Coronary artery (tissue), 2 donors: ENCODE data around the gene ACYP2.

Source experiments
- DNase-seq: peaks from one replicate; pipeline ENCODE4 v3.0.0-alpha.2; 2017; ENCODE audit warnings: low spot score
- H3K27ac ChIP-seq, 2 donors: fragments of 200-600 bp; sonication (generic); one replicate each; pipeline ENCODE4 v1.5.1; 2016 to 2019
- H3K4me3 ChIP-seq: fragments of 200-600 bp; sonication (generic); 2 replicates; pipeline ENCODE4 v1.5.1; 2016; ENCODE audit warnings: mild to moderate bottlenecking, moderate library complexity
- TF ChIP-seq, protein P1 (sequence below): fragments of 200-600 bp; sonication (generic); IDR thresholded peaks from one replicate; pipeline ENCODE4 v1.5.1; 2019; ENCODE audit warnings: antibody characterized with exemption

The ACYP2 gene

DNA sequence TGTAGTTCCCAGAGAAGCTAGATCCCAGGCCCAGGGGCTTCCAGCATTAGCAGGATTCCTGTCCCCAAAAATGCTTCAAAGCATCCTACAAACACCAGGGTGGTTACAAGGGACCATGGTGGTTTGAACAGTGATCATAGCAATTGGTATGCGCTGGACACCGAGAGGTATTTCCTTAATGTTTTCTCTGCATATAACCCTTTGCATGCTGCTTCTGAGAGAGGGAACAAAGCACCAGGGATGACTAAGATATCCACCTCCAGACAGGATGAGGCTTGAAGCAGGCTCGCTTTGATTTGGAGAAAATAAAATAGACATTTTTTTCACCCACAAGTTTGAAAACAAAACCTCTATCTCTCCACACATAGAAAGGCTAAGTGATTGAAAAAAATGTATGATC is 191.1 kb downstream of the ACYP2 start:
- Histone ChIP-seq H3K27ac (no peak overlapping the region), H3K4me3 (no peak overlapping the region)
- TF ChIP-seq, protein P1, sequence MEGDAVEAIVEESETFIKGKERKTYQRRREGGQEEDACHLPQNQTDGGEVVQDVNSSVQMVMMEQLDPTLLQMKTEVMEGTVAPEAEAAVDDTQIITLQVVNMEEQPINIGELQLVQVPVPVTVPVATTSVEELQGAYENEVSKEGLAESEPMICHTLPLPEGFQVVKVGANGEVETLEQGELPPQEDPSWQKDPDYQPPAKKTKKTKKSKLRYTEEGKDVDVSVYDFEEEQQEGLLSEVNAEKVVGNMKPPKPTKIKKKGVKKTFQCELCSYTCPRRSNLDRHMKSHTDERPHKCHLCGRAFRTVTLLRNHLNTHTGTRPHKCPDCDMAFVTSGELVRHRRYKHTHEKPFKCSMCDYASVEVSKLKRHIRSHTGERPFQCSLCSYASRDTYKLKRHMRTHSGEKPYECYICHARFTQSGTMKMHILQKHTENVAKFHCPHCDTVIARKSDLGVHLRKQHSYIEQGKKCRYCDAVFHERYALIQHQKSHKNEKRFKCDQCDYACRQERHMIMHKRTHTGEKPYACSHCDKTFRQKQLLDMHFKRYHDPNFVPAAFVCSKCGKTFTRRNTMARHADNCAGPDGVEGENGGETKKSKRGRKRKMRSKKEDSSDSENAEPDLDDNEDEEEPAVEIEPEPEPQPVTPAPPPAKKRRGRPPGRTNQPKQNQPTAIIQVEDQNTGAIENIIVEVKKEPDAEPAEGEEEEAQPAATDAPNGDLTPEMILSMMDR: no peak
- no peak for DNase-seq

DNA sequence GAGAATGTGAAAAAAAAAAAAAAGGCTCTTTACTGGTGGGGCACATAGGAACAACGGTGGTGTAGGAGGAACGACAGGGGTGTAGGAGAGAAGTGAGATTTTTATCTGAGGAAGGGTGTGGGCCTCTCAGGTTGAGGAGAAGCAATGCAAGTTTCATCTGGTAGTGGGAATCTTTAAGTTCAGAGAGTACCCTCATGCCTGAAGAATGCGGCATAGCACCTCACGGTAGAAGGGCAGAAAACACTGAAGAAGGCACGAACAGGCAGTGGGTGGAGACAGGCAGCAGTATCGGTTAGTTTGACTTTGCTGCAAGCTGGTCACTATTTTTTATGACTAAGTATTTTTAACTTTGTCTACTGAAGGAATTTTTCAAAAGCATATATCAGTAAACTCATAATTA is 192.8 kb downstream of the ACYP2 start:
- Histone ChIP-seq H3K27ac (no peak overlapping the region), H3K4me3 (no peak overlapping the region)
- TF ChIP-seq, protein P1: no peak
- DNase-seq: no peak

DNA sequence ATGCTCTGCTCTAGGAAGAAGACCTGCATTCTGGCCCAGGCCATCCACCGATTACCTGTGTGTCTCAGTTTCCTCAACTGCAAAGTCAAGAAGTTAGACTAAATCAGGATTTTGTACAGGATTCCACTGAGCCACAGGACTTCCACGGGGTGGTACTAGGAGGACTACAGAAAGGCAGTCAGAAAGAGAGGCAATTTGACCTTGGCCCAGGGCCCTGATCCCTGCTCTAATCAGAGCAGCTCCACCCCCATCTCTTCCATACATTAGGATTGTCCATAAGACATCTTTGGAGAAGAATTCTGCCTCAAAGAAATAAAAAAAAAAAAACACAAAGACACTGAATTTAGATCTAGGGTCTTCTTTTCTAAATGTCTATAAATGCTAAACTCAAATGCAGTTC is 193.4 kb downstream of the ACYP2 start:
- no peak for DNase-seq
- TF ChIP-seq, protein P1: no peak
- no peak overlapping the region for H3K4me3 ChIP-seq
- no peak overlapping the region for H3K27ac ChIP-seq

DNA sequence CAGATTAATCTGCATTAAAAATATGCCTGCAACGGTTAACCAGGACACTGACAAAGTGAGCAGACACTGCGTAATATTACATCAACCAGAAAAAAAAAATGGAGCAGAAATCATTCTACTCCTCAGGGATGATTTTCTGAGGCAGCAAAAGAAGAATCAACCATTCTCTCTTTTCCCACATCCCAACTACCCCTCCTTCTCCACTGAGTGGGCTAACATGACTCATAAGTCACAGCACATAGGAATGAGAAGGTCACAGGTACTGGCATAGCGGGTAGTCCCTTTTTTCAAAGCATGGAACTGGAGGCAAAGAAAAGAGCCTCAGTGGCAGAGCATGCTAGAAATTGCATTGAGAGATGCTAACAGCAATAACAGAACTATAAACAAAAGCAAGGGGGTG is 194.9 kb downstream of the ACYP2 start:
- TF ChIP-seq, protein P1: no peak
- no peak overlapping the region for H3K4me3 ChIP-seq
- DNase-seq: no peak

DNA sequence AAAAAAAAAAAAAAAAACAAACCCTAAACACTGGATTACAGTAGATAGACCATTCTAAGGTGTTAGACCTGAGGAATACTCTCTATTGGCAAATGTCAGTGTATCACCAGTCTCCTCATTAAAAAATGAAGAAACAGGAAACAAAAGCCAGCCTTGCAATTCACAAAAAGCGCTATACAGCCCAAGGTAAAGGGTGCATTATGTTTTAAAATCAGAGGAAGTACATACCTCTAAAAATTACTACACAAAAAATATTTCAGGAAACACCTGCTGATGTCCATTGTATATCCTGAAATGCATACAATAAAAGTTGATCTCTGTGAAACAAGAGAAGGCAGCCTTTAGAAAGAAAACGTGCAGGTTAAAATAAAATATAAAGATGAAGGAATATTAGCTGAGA is 195.5 kb downstream of the ACYP2 start:
- no peak for DNase-seq
- Histone ChIP-seq H3K27ac (no peak overlapping the region), H3K4me3 (no peak overlapping the region)
- TF ChIP-seq, protein P1: no peak

More for the DNA sequence above, 194.9 kb downstream of the ACYP2 start:
- no peak overlapping the region for H3K27ac ChIP-seq

DNA sequence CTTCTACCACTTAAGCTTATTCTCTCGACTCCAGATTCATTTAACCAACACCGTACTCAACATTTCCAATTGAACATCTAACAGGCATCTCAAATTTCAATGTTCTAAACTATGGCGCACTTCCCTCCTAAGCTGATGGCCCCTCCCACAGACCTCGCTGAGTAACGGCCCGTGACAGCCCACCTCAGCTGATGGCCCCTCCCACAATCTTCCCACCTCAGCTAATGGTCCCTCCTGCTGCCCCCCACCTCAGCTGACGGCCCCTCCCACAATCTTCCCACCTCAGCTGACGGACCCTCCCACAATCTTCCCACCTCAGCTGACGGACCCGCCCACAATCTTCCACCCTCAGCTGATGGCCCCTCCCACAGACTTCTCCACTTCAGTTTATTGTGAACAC is 197.7 kb downstream of the ACYP2 start:
- no peak for DNase-seq
- Histone ChIP-seq H3K27ac (no peak overlapping the region), H3K4me3 (no peak overlapping the region)
- TF ChIP-seq, protein P1: no peak

DNA sequence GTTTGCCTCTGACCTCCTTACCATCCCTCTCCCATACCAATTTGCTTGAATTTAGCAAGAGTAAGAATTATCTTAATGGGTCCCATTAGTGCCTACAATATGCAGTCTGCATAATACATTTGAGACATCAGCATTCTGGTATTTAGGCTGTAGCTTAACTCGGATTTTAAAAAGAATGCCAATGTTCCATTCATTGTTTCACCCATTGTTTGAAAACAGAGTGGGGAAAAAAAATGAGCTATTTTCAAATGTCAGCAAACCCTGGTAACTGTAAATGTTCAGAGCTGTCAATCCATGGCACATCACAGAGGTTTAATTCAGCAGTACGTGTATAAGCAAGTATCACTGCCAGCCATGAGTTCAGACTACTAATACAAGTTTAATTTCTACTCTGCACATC is 202.6 kb downstream of the ACYP2 start:
- no peak overlapping the region for H3K27ac ChIP-seq
- DNase-seq: no peak
- H3K4me3 ChIP-seq: no peak overlapping the region
- TF ChIP-seq, protein P1: no peak
